Neural crest cell (in vitro differentiated cells): ENCODE measurements around the gene PWWP2B. TPM values are rescaled to one million over a fixed set of nuclear protein-coding genes. Genes with fewer than 3 reads are reported as not detected.

Experiments used
- DNase-seq: peaks from one replicate; pipeline ENCODE4 v3.0.0; 2021; ENCODE audit warnings: low read depth, mixed read lengths, low spot score
- H3K27ac Mint-ChIP-seq: one replicate; pipeline ENCODE4 v1.8.0; 2021; ENCODE audit warnings: mild to moderate bottlenecking, mixed read lengths; ENCODE audit not compliant: unreplicated experiment
- H3K27me3 Mint-ChIP-seq: 2 replicates; pipeline ENCODE4 v1.8.0; 2021; ENCODE audit warnings: low read depth, mild to moderate bottlenecking, mixed read lengths
- H3K36me3 Mint-ChIP-seq: 2 replicates; pipeline ENCODE4 v1.8.0; 2021; ENCODE audit warnings: low read depth, mild to moderate bottlenecking, mixed read lengths
- H3K4me1 Mint-ChIP-seq: 2 replicates; pipeline ENCODE4 v1.8.0; 2021; ENCODE audit warnings: mixed read lengths
- H3K4me3 Mint-ChIP-seq: one replicate; pipeline ENCODE4 v1.8.0; 2021; ENCODE audit warnings: mild to moderate bottlenecking, mixed read lengths
- H3K9me3 Mint-ChIP-seq: 2 replicates; pipeline ENCODE4 v1.8.0; 2021; ENCODE audit warnings: mixed read lengths
- total RNA-seq: library from RNA; stranded (reverse); gene quantifications from 2 replicates; pipeline ENCODE4 v1.2.1, GENCODE V29; 2021
- TF ChIP-seq, protein P1 (sequence below): fragments of 200-600 bp; sonication (generic); conservative IDR thresholded peaks from 2 replicates; pipeline ENCODE4 v1.5.0; 2021; ENCODE audit warnings: antibody characterized with exemption, mild to moderate bottlenecking

The PWWP2B gene
- total RNA-seq, 1 donor from 2014 or later, result 14.2 TPM

DNA sequence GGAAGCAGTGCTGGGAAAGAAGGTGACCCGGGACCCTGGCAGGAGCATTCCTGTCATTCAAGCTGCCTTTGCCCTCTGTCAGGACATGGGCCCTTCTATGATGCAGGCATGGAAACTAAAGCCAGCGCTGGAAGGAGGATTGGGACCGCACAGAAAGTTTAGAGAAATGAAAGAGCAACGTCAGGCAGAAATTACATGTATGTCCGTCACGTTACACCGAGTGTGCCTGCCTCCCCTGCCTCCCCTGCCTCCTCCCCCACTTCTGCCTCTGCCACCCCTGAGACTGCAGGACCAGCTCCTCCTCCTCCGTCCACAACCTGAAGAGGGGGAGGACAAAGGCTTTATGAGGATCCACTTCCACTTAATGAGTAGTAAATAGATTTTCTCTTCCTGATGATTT, 13.9 kb upstream of the PWWP2B start:
- TF ChIP-seq, protein P1, sequence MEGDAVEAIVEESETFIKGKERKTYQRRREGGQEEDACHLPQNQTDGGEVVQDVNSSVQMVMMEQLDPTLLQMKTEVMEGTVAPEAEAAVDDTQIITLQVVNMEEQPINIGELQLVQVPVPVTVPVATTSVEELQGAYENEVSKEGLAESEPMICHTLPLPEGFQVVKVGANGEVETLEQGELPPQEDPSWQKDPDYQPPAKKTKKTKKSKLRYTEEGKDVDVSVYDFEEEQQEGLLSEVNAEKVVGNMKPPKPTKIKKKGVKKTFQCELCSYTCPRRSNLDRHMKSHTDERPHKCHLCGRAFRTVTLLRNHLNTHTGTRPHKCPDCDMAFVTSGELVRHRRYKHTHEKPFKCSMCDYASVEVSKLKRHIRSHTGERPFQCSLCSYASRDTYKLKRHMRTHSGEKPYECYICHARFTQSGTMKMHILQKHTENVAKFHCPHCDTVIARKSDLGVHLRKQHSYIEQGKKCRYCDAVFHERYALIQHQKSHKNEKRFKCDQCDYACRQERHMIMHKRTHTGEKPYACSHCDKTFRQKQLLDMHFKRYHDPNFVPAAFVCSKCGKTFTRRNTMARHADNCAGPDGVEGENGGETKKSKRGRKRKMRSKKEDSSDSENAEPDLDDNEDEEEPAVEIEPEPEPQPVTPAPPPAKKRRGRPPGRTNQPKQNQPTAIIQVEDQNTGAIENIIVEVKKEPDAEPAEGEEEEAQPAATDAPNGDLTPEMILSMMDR, result no peak
- no peaks in the 10 kb centered on the region for H3K9me3 Mint-ChIP-seq
- no peak overlapping the region for H3K4me3 Mint-ChIP-seq
- H3K36me3 Mint-ChIP-seq, result peaks cover 5% of the 10 kb centered on the region
- no peak overlapping the region for H3K27ac Mint-ChIP-seq
- no peak for DNase-seq
- peaks cover 25% of the 10 kb centered on the region for H3K4me1 Mint-ChIP-seq
- H3K27me3 Mint-ChIP-seq, result no peaks in the 10 kb centered on the region

DNA sequence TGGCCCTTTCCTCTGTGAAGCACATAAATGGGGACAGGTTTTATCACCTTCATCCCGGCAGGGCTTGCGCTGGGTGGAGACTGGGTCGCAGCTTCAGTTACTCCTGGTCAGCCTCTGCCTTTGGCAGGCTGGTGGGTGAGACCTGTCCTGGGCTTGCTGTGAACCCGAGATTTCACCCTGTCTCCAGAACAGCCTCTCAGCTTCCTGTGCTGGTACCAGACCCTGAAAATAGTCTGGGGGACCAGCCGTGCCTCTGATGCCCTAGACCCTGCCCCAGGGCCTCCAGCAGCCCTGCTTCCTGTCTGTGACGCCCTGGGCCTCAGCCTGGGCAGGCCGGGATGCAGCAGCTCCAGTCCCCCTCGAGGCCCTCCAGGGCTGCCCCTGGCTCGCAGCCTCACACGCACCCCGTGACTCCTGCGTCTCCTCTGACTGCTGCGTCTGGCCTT, 13.2 kb upstream of the PWWP2B start:
- DNase-seq, result no peak
- TF ChIP-seq, protein P1, result no peak

DNA sequence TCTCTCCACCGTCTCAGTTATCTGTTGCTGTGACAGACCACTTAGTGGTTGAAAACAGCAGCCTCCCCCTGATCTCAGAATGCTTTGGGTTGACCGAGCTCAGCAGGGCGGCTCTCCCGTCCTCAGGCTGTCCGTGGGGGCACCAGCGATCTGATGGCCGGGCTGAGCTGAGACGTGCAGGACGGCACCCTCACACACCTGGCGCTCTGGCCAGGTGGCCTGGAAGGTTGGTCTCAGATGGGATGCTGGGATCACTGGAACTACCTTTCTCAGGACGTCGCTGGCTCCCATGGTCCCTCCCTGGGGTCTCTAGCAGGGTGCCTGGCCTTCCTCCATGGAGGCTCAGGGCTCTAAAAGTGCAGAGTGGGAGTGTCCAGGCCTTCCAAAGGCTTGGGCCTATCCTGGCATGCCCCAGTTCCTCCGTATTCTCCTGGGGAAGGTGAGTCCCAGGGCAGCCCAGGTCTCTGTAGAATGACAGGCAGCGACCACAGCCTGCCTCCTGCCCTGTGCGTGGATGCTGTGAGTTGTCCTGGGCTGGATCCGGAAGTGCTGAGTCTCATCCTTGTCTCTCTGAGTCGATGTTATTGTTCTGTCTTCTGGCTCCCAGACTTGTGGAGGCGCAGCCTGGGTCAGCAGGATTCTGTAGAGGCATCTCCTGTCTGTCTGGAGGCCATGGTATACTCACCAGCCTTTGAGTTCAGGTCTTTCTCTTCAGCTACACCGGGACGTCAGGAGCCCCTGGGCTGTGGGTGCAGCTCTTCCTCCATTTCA, 12.2 kb upstream of the PWWP2B start:
- Mint-ChIP-seq H3K4me3 (peak overlapping the region; percentile 28), H3K9me3 (no peaks in the 10 kb centered on the region), H3K4me1 (peaks cover 25% of the 10 kb centered on the region), H3K27ac (no peak overlapping the region), H3K36me3 (peaks cover 2% of the 10 kb centered on the region), H3K27me3 (no peaks in the 10 kb centered on the region)
- TF ChIP-seq, protein P1, result no peak
- no peak for DNase-seq

More for the DNA sequence above, 13.2 kb upstream of the PWWP2B start:
- Mint-ChIP-seq H3K36me3 (peaks cover 5% of the 10 kb centered on the region), H3K4me3 (no peak overlapping the region), H3K4me1 (peaks cover 25% of the 10 kb centered on the region), H3K9me3 (no peaks in the 10 kb centered on the region), H3K27me3 (no peaks in the 10 kb centered on the region), H3K27ac (peak overlapping the region; percentile 48)

DNA sequence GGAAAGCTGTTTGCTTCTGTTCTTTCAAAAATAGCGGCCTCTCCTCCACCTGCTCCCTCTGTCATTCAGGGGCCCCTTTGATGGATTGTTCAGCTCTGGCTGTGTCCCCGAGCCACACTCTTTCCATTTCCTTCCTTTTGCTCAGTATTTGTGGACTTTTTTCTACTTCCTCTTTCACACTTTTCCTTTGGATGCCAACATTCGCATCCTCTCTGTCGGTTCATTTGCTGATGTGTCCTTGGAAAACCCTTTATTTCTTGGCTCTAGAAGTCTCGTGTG, 11.7 kb upstream of the PWWP2B start:
- no peak for DNase-seq
- no peak overlapping the region for H3K27ac Mint-ChIP-seq
- TF ChIP-seq, protein P1, result no peak
- peaks cover 2% of the 10 kb centered on the region for H3K36me3 Mint-ChIP-seq
- H3K9me3 Mint-ChIP-seq, result no peaks in the 10 kb centered on the region
- no peaks in the 10 kb centered on the region for H3K27me3 Mint-ChIP-seq
- no peak overlapping the region for H3K4me3 Mint-ChIP-seq
- peaks cover 25% of the 10 kb centered on the region for H3K4me1 Mint-ChIP-seq

DNA sequence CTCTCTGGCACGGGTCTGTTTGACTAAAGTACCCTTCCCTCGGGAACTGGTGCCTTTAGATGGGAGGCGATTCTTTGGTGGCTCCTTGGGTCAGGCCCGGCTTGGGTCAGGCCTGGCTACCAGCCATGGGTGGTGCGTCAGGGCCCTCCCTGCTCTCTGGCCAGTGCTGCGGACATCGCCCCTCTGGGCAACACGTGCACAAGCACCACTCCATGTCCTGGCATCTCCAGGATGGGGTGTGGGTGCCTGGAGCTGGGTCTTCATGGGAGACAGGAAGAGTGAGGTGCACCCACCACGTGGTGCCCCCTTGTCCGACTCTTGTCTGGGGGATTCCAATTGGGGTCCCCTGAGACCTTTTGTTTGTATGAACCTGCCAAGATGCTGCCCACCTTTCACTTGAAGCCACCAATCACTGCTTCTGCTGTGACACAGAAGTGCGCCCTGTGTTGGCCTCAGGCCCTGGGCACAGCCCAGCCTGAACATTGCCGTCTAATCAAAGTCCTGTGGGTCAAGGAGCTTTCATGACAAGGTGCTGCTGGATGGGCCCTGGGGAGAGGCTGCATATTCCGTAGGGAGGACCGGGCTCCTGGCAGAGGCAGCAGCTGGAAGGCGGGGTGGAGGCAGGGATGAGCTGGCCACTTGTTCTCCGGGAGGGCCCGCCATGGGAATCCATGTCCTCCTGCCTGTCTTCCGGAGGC, 11.1 kb upstream of the PWWP2B start:
- H3K27me3 Mint-ChIP-seq, result no peaks in the 10 kb centered on the region
- no peak overlapping the region for H3K27ac Mint-ChIP-seq
- H3K4me3 Mint-ChIP-seq, result no peak overlapping the region
- H3K9me3 Mint-ChIP-seq, result no peaks in the 10 kb centered on the region
- peaks cover 25% of the 10 kb centered on the region for H3K4me1 Mint-ChIP-seq
- peaks cover 2% of the 10 kb centered on the region for H3K36me3 Mint-ChIP-seq
- TF ChIP-seq, protein P1, result no peak
- no peak for DNase-seq
